Keratinocyte (primary cell): ENCODE results near the gene SMURF2.

Experiments used
- CTCF ChIP-seq, 3 experiments: IDR thresholded peaks in 1 of 3; conservative IDR thresholded peaks in 1 of 3; optimal IDR thresholded peaks in 1 of 3; 2 replicates in 2 of 3; 3 replicates in 1 of 3; pipeline versions ENCODE3 to v1.5.1; 2011; ENCODE audit warnings: low read length in 3 of 3, mild to moderate bottlenecking in 3 of 3, moderate library complexity in 2 of 3, control low read depth in 1 of 3, inconsistent platforms in 1 of 3; ENCODE audit not compliant: insufficient read depth in 2 of 3; ENCODE audit errors: extremely low read depth in 1 of 3
- EZH2 ChIP-seq: IDR thresholded peaks from one replicate; pipeline ENCODE4 v1.6.1; 2012; ENCODE audit warnings: inconsistent platforms, mild to moderate bottlenecking, low read length, moderate library complexity

DNA sequence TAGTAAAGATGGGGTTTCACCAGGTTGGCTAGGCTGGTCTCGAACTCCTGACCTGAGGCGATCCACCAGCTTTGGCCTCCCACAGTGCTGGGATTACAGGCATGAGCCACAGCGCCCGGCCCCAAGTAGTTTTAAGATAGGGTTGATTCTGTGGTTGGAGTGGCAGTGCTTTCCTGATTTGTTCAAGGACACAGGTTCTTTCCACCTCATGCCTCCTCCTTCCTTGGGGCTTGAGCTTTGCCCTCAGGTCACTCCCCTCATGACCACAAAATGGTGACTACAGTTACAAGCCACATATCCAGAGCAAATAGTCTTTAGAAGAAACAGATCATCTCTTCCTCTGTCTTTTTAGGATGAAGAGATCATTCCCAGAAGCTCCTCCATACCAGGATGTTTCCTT lies 25.3 kb upstream of the SMURF2 start:
- no peak for TF ChIP-seq CTCF (optimal IDR thresholded peaks at IDR 0.05 in 1 of 3, IDR thresholded peaks at IDR 0.05 in 1 of 3, conservative IDR thresholded peaks at IDR 0.05 in 1 of 3; ENCODE audit: extremely low read depth in 1 of 3, insufficient read depth in 2 of 3, low read length in 3 of 3)
- no peak for TF ChIP-seq EZH2
